ENCODE measurements around the gene SBF2. TPM values are rescaled to one million over a fixed set of nuclear protein-coding genes. Genes with fewer than 3 reads are reported as not detected.

The SBF2 gene
- total RNA-seq, 3 donors from 2014 or later (not counting 1 experiment from before 2014, with no cell fraction given): 25.2 to 26.9 (median 26.3) TPM

DNA sequence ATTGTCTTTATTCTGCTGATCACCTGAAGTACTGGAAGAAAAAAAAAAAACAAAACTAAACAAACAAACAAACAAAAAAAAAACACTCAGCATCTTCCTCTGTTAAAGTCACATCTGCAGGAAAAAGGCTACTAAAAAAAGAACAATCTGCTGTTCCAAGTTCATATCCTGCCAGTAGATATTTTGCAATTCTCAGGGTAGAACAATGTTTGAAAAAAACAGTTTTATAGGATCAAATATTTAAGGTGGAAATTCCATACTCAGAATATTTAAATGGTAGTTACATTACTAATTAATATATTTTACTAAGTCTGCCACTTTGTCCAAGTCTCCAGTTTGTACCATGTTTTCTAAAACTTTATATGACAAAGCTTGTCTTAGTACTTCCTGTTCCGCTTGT is 175.2 kb downstream of the SBF2 start:
- WGBS (ENCODE audit: insufficient coverage): no CpG with 5 or more reads among the region's 1 CpG
- no peaks in the 10 kb centered on the region for H3K36me3 Mint-ChIP-seq

GRCh38 chr11:10117709-10118351 is 176.2 kb downstream of the SBF2 start:
- Histone ChIP-seq H3K4me3 (ENCODE audit: low read length) (no peak overlapping the region), H3K27me3 (ENCODE audit: control insufficient read depth, insufficient read depth, low read length) (no peaks in the 10 kb centered on the region), H3K27ac (ENCODE audit: low read length) (no peak overlapping the region), H3K36me3 (ENCODE audit: control insufficient read depth, insufficient read depth, low read length) (no peaks in the 10 kb centered on the region), H3K4me1 (ENCODE audit: control insufficient read depth, insufficient read depth, low read length) (no peaks in the 10 kb centered on the region), H3K9me3 (ENCODE audit: control insufficient read depth, insufficient read depth, low read length) (no peaks in the 10 kb centered on the region)
- H3K27me3 Mint-ChIP-seq (ENCODE audit: low read depth in 2 of 2): no peaks in the 10 kb centered on the region
- intact Hi-C loops (cut with micrococcal nuclease): no loop called here
- WGBS (ENCODE audit: insufficient coverage): 95% methylated on average over 1 of the region's 3 CpGs
- no peak overlapping the region for H3K4me3 Mint-ChIP-seq
- no peak overlapping the region for H3K27ac Mint-ChIP-seq
- ATAC-seq (no peak), DNase-seq (no peak)
- TF ChIP-seq, protein P1, sequence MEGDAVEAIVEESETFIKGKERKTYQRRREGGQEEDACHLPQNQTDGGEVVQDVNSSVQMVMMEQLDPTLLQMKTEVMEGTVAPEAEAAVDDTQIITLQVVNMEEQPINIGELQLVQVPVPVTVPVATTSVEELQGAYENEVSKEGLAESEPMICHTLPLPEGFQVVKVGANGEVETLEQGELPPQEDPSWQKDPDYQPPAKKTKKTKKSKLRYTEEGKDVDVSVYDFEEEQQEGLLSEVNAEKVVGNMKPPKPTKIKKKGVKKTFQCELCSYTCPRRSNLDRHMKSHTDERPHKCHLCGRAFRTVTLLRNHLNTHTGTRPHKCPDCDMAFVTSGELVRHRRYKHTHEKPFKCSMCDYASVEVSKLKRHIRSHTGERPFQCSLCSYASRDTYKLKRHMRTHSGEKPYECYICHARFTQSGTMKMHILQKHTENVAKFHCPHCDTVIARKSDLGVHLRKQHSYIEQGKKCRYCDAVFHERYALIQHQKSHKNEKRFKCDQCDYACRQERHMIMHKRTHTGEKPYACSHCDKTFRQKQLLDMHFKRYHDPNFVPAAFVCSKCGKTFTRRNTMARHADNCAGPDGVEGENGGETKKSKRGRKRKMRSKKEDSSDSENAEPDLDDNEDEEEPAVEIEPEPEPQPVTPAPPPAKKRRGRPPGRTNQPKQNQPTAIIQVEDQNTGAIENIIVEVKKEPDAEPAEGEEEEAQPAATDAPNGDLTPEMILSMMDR (IDR thresholded peaks at IDR 0.05): no peak
- H3K36me3 Mint-ChIP-seq: no peaks in the 10 kb centered on the region
- H3K9me3 Mint-ChIP-seq: no peaks in the 10 kb centered on the region
- H3K4me1 Mint-ChIP-seq: peaks cover 1 to 5% of the 10 kb centered on the region in 2 donors

More for the DNA sequence above, 175.2 kb downstream of the SBF2 start:
- intact Hi-C loops (cut with micrococcal nuclease): no loop called here
- DNase-seq (no peak), ATAC-seq (no peak)
- no peaks in the 10 kb centered on the region for H3K9me3 ChIP-seq (ENCODE audit: control insufficient read depth, insufficient read depth, low read length)
- H3K4me3 Mint-ChIP-seq: no peak overlapping the region
- H3K4me1 Mint-ChIP-seq: peaks cover 5% of the 10 kb centered on the region in 2 donors
- TF ChIP-seq, protein P1 (IDR thresholded peaks at IDR 0.05): no peak
- no peaks in the 10 kb centered on the region for H3K4me1 ChIP-seq (ENCODE audit: control insufficient read depth, insufficient read depth, low read length)
- H3K27me3 ChIP-seq (ENCODE audit: control insufficient read depth, insufficient read depth, low read length): no peaks in the 10 kb centered on the region
- H3K36me3 ChIP-seq (ENCODE audit: control insufficient read depth, insufficient read depth, low read length): no peaks in the 10 kb centered on the region
- H3K27me3 Mint-ChIP-seq (ENCODE audit: low read depth in 2 of 2): no peaks in the 10 kb centered on the region
- no peak overlapping the region for H3K27ac ChIP-seq (ENCODE audit: low read length)
- no peak overlapping the region for H3K27ac Mint-ChIP-seq
- H3K9me3 Mint-ChIP-seq: no peaks in the 10 kb centered on the region
- no peak overlapping the region for H3K4me3 ChIP-seq (ENCODE audit: low read length)

DNA sequence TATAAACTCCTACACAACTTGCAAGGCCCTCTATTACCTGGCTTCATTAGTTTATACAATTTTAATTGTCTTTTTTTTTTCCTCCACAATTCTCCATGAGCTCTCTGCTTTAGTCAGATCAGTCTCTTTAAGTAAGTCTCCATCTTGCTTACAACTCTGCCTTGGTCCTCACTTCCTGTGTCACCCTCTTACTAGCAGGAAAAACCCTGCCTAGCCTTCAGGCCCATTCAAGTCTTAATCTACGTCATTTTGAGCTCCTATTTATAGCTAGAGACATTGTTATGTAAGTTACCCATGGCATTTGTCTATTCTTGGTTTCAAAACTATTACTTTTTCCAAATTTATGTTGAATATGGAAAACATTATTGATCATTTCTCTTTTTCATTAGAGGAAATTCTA is 177.4 kb downstream of the SBF2 start:
- ATAC-seq: peak in 2 of 3 donors; percentile 58 to 71
- H3K4me1 Mint-ChIP-seq: peaks cover 0 to 5% of the 10 kb centered on the region in 2 donors
- H3K36me3 ChIP-seq (ENCODE audit: control insufficient read depth, insufficient read depth, low read length): no peaks in the 10 kb centered on the region
- H3K27ac ChIP-seq (ENCODE audit: low read length): no peak overlapping the region
- H3K27me3 ChIP-seq (ENCODE audit: control insufficient read depth, insufficient read depth, low read length): no peaks in the 10 kb centered on the region
- H3K27me3 Mint-ChIP-seq (ENCODE audit: low read depth in 2 of 2): no peaks in the 10 kb centered on the region
- WGBS (ENCODE audit: insufficient coverage): 80% methylated on average over 1 of the region's 1 CpG
- H3K9me3 ChIP-seq (ENCODE audit: control insufficient read depth, insufficient read depth, low read length): no peaks in the 10 kb centered on the region
- no peaks in the 10 kb centered on the region for H3K36me3 Mint-ChIP-seq
- DNase-seq: peak in 1 of 2 donors; percentile 1
- TF ChIP-seq, protein P1 (IDR thresholded peaks at IDR 0.05): no peak
- intact Hi-C loops (cut with micrococcal nuclease): no loop called here
- H3K4me3 ChIP-seq (ENCODE audit: low read length): no peak overlapping the region
- H3K27ac Mint-ChIP-seq: no peak overlapping the region
- no peak overlapping the region for H3K4me3 Mint-ChIP-seq
- no peaks in the 10 kb centered on the region for H3K4me1 ChIP-seq (ENCODE audit: control insufficient read depth, insufficient read depth, low read length)
- H3K9me3 Mint-ChIP-seq: no peaks in the 10 kb centered on the region

Data from natural killer cell (primary cell).